ENCODE results near the gene POU6F1.

Gene POU6F1

DNA sequence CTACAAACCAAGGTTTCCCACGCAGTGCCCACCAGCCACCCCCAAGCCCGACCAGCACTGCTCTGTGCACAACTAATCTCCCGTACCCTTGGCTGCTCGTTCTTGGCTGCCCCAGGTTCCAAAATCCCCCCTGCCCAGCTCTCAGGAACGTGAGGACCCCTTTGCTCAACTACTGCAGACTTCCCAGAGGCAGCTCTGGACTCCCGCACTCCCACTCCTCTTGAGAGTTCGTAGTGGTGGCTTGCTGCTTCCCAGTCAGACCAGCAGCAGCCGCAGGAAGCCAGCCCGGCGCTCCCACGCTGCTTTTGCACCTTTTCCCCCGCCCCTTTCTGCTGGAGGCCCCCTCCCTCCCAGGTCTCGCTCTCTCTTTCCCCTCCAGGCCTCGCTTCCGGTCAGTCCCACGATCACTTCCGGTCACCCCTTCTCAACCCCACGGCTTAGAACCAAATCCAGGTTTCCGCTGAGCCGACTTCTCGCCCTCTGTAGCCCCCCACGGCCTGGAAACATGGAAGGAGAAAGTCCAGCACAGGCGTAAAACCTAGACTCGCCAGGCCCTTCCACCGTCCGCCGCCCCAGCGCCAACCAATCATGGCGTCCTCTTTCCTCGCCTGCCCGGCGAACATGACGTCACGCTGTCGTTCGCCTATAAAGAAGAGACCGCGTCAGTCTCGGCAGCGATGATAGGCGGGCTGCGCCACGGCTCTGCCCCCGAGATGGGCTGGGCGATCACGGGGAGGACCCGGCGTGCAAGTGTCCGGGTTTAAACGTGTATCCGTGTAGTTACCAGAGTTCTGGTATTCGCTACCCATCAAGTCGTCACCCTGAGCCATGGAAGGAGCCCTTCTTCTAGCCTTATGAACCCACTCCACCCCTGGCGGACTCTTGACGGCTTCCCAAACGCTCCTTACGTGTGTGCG is 45.1 kb downstream of the POU6F1 start, which contains the start of gene TFCP2 (continued):
- TF ChIP-seq, protein P1, sequence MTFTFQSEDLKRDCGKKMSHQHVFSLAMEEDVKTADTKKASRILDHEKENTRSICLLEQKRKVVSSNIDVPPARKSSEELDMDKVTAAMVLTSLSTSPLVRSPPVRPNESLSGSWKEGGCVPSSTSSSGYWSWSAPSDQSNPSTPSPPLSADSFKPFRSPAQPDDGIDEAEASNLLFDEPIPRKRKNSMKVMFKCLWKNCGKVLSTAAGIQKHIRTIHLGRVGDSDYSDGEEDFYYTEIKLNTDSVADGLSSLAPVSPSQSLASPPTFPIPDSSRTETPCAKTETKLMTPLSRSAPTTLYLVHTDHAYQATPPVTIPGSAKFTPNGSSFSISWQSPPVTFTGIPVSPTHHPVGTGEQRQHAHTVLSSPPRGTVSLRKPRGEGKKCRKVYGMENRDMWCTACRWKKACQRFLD (tag by site-specific recombination; IDR thresholded peaks at IDR 0.05) = no peak
- TF ChIP-seq ZNF202 (tag by site-specific recombination; IDR thresholded peaks at IDR 0.05; ENCODE audit: borderline replicate concordance) (no peak), ZNF623 (tag by site-specific recombination; IDR thresholded peaks at IDR 0.05) (no peak), RBAK (tag by site-specific recombination; IDR thresholded peaks at IDR 0.05) (no peak), ZNF560 (tag by site-specific recombination; IDR thresholded peaks at IDR 0.05; ENCODE audit: borderline replicate concordance) (no peak), ZNF292 (tag by site-specific recombination; IDR thresholded peaks at IDR 0.05; ENCODE audit: borderline replicate concordance, low read depth) (no peak), PRDM1 (tag by site-specific recombination; IDR thresholded peaks at IDR 0.05) (peak; percentile 87), HOXC10 (CRISPR knock-in tag; IDR thresholded peaks at IDR 0.05) (no peak), ZNF600 (tag by site-specific recombination; IDR thresholded peaks at IDR 0.05) (peak; percentile 93), GLI4 (tag by site-specific recombination; IDR thresholded peaks at IDR 0.05) (0 out of 2 replicates have a peak, but pooled peaks have one; percentile 58), ZNF768 (tag by site-specific recombination; IDR thresholded peaks at IDR 0.05) (no peak), KLF10 (tag by site-specific recombination; IDR thresholded peaks at IDR 0.05) (0 out of 2 replicates have a peak, but pooled peaks have one; percentile 31), ZNF48 (tag by site-specific recombination; IDR thresholded peaks at IDR 0.05) (no peak), ZNF571 (tag by site-specific recombination; IDR thresholded peaks at IDR 0.05) (no peak), ZNF24 (tag by site-specific recombination; IDR thresholded peaks at IDR 0.05) (0 out of 2 replicates have a peak, but pooled peaks have one; percentile 37), ZNF610 (tag by site-specific recombination; IDR thresholded peaks at IDR 0.05; ENCODE audit: borderline replicate concordance) (peak; percentile 82; the same call in 1 of the 2 replicates), ZFP69B (tag by site-specific recombination; IDR thresholded peaks at IDR 0.05) (no peak; the same call in none of the 2 replicates), TCF7L2 (IDR thresholded peaks at IDR 0.05; ENCODE audit: borderline replicate concordance, low read depth, low read length) (no peak), ZNF138 (tag by site-specific recombination; IDR thresholded peaks at IDR 0.05; ENCODE audit: borderline replicate concordance) (no peak)
- TF ChIP-seq, protein P2, sequence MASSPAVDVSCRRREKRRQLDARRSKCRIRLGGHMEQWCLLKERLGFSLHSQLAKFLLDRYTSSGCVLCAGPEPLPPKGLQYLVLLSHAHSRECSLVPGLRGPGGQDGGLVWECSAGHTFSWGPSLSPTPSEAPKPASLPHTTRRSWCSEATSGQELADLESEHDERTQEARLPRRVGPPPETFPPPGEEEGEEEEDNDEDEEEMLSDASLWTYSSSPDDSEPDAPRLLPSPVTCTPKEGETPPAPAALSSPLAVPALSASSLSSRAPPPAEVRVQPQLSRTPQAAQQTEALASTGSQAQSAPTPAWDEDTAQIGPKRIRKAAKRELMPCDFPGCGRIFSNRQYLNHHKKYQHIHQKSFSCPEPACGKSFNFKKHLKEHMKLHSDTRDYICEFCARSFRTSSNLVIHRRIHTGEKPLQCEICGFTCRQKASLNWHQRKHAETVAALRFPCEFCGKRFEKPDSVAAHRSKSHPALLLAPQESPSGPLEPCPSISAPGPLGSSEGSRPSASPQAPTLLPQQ (tag by site-specific recombination; IDR thresholded peaks at IDR 0.05) = peak; percentile 75; the same call in 1 of the 2 replicates
- TF ChIP-seq, protein P3, sequence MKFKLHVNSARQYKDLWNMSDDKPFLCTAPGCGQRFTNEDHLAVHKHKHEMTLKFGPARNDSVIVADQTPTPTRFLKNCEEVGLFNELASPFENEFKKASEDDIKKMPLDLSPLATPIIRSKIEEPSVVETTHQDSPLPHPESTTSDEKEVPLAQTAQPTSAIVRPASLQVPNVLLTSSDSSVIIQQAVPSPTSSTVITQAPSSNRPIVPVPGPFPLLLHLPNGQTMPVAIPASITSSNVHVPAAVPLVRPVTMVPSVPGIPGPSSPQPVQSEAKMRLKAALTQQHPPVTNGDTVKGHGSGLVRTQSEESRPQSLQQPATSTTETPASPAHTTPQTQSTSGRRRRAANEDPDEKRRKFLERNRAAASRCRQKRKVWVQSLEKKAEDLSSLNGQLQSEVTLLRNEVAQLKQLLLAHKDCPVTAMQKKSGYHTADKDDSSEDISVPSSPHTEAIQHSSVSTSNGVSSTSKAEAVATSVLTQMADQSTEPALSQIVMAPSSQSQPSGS (tag by site-specific recombination; IDR thresholded peaks at IDR 0.05; ENCODE audit: low read depth) = peak; percentile 100
- TF ChIP-seq, protein P4, sequence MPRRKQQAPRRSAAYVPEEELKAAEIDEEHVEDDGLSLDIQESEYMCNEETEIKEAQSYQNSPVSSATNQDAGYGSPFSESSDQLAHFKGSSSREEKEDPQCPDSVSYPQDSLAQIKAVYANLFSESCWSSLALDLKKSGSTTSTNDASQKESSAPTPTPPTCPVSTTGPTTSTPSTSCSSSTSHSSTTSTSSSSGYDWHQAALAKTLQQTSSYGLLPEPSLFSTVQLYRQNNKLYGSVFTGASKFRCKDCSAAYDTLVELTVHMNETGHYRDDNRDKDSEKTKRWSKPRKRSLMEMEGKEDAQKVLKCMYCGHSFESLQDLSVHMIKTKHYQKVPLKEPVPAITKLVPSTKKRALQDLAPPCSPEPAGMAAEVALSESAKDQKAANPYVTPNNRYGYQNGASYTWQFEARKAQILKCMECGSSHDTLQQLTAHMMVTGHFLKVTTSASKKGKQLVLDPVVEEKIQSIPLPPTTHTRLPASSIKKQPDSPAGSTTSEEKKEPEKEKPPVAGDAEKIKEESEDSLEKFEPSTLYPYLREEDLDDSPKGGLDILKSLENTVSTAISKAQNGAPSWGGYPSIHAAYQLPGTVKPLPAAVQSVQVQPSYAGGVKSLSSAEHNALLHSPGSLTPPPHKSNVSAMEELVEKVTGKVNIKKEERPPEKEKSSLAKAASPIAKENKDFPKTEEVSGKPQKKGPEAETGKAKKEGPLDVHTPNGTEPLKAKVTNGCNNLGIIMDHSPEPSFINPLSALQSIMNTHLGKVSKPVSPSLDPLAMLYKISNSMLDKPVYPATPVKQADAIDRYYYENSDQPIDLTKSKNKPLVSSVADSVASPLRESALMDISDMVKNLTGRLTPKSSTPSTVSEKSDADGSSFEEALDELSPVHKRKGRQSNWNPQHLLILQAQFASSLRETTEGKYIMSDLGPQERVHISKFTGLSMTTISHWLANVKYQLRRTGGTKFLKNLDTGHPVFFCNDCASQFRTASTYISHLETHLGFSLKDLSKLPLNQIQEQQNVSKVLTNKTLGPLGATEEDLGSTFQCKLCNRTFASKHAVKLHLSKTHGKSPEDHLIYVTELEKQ (tag by site-specific recombination; IDR thresholded peaks at IDR 0.05; ENCODE audit: borderline replicate concordance) = no peak; the same call in 1 of the 2 replicates
- TF ChIP-seq, protein P5, sequence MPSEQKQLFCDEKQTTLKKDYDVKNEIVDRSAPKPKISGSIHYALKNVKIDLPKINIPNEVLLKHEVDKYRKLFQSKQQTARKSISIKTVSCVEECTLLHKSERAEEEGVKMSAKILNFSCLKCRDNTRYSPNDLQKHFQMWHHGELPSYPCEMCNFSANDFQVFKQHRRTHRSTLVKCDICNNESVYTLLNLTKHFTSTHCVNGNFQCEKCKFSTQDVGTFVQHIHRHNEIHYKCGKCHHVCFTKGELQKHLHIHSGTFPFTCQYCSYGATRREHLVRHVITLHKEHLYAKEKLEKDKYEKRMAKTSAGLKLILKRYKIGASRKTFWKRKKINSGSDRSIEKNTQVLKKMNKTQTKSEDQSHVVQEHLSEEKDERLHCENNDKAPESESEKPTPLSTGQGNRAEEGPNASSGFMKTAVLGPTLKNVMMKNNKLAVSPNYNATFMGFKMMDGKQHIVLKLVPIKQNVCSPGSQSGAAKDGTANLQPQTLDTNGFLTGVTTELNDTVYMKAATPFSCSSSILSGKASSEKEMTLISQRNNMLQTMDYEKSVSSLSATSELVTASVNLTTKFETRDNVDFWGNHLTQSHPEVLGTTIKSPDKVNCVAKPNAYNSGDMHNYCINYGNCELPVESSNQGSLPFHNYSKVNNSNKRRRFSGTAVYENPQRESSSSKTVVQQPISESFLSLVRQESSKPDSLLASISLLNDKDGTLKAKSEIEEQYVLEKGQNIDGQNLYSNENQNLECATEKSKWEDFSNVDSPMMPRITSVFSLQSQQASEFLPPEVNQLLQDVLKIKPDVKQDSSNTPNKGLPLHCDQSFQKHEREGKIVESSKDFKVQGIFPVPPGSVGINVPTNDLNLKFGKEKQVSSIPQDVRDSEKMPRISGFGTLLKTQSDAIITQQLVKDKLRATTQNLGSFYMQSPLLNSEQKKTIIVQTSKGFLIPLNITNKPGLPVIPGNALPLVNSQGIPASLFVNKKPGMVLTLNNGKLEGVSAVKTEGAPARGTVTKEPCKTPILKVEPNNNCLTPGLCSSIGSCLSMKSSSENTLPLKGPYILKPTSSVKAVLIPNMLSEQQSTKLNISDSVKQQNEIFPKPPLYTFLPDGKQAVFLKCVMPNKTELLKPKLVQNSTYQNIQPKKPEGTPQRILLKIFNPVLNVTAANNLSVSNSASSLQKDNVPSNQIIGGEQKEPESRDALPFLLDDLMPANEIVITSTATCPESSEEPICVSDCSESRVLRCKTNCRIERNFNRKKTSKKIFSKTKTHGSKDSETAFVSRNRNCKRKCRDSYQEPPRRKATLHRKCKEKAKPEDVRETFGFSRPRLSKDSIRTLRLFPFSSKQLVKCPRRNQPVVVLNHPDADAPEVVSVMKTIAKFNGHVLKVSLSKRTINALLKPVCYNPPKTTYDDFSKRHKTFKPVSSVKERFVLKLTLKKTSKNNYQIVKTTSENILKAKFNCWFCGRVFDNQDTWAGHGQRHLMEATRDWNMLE (tag by site-specific recombination; conservative IDR thresholded peaks at IDR 0.05; ENCODE audit: low read depth) = peak; percentile 99
- TF ChIP-seq, protein P6, sequence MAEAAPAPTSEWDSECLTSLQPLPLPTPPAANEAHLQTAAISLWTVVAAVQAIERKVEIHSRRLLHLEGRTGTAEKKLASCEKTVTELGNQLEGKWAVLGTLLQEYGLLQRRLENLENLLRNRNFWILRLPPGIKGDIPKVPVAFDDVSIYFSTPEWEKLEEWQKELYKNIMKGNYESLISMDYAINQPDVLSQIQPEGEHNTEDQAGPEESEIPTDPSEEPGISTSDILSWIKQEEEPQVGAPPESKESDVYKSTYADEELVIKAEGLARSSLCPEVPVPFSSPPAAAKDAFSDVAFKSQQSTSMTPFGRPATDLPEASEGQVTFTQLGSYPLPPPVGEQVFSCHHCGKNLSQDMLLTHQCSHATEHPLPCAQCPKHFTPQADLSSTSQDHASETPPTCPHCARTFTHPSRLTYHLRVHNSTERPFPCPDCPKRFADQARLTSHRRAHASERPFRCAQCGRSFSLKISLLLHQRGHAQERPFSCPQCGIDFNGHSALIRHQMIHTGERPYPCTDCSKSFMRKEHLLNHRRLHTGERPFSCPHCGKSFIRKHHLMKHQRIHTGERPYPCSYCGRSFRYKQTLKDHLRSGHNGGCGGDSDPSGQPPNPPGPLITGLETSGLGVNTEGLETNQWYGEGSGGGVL (tag by site-specific recombination; IDR thresholded peaks at IDR 0.05) = peak; percentile 96

Measured in HEK293 (cell line).